T-helper 2 cell treated with Interferon-gamma antibody and Interleukin-4, amounts not matched to agents 100 ng/mL and 5 ng/mL, for 36 hours (primary cell): ENCODE results near the gene MYO5B. TPM values are rescaled to one million over a fixed set of nuclear protein-coding genes. Genes with fewer than 3 reads are reported as not detected.

Source experiments
- intact Hi-C: fragments of 100-400 bp; cut with micrococcal nuclease; formaldehyde crosslinking; loops from one replicate; pipeline ENCODE4 v1.15.1; 2023
- total RNA-seq: library from RNA; stranded (reverse); gene quantifications from 2 replicates; pipeline ENCODE4 v1.2.3, GENCODE V29; 2022

Gene MYO5B
- total RNA-seq, 1 donor from 2014 or later = 0.02 TPM

DNA sequence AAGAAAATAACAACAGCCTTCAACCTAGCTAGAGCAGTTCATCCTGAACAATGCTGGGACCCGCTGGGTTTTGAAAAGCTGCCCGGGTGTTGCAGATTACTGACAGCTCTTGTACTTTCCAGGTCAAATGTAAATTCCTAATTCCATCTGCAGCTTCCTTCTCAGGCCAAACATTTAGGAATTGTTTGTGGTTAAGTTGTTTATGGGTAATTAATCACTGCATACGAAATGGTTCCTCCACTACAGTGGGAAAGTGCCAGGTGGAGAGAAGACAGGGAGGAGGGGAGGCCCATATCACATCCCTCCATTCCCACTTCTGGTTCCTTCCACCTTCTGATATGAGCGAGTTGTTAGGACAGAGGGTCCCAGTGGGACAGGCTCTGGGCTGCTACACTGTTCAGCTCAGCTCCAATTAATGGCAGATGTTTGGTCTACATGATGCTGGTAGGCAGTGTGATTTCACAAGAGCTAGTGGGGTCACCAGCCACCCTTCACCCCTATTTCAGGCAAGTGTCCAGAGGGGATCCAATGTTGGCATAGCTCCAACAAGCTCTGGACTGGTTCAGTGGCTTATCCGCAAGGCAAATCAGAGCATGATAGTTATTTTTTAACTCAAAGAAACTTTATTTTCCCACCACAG lies 268.7 kb downstream of the MYO5B start:
- intact Hi-C loops = no loop called here

DNA sequence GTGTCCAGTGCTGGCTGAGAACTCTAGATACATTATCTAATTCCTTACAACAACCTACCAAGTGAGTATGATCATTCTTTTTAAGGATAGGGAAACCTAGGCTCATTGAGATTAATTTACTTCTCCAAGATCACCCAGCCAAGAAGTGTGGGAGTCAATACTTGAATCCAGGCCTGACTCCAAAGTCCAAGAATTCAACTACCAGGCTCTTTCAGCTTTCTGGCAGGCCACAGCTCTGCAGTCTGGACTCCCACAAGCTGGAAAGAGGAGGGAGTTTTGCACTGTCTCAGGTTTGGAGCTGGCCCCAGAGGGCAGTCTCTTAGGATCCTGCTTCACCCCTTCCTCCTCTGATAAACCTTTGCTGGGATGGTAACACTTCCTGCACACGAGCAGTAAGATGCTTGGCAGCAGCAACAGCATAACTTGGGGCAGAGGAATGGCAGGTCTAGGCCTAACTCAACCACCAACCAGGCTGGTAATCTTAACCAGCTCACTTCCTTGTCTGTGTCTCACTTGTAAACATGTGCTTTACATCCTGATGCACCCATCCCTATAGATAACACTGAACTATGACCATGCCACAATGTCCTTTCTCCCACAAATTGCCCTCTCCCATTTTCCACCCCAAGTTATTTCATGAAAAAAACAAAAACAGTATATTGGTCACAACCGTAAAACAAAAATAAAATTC lies 270.5 kb downstream of the MYO5B start:
- intact Hi-C loops = no loop called here

DNA sequence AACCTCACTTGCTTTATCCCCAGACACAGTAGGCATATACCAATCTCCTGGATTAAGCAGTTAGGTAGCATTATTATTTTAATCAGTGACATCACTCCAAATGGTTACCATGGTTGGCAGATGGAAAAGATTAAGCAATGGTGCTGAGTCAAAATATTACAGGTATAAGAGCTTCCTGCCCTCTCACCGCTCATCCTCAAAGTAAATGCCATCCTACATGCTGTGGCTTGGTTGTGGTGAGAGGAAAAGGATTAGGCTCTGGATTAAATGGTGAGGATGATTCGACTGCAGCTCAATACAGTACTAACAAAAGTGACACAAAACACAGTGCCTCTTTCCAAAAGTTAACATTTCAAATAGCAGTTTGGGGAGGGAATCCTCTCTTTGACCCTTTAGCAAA lies 272.7 kb downstream of the MYO5B start:
- intact Hi-C loops = no loop called here

GRCh38 chr18:49921318-49921985 lies 273.5 kb downstream of the MYO5B start:
- intact Hi-C loops = no loop called here

DNA sequence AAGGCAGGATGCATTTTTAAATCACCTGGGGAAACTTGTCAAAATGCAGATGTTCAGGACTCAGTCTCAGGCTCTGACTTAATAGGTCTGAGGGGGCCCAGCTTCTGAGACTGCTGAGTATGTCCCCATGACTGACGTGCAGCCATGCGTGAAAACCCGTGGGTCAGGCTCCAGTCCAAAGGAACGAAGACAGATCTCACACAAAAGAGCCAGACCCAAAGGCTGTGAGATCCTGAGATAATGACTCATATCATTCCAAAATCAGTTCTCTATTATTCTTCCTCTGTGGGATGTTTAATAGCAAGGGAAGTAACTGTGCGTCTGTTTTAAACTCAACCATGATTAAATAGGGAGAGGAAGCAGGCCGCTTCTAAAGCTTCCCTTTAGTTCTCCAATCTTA lies 274.2 kb downstream of the MYO5B start:
- intact Hi-C loops = no loop called here

GRCh38 chr18:49917742-49918141 lies 277.2 kb downstream of the MYO5B start:
- intact Hi-C loops = no loop called here

DNA sequence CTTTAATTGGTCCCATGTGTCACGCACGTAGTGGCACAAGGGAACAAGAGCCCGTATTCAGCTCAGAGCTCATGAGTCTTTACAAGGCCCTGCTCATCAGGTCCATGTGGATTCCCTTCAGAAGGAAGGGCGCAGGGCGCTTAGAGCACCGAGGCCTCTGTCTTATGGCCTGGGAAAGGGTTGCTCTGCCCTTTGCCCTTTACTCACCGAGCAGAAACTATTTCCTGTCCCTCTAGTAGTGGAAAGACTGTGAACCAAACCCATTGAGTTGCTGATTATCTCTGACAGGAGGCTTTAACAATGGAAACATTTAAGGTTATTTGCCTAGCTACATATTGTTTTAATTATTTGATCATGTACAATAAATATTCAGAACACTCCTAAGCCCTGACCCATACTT lies 279.6 kb downstream of the MYO5B start:
- intact Hi-C loops = no loop called here

DNA sequence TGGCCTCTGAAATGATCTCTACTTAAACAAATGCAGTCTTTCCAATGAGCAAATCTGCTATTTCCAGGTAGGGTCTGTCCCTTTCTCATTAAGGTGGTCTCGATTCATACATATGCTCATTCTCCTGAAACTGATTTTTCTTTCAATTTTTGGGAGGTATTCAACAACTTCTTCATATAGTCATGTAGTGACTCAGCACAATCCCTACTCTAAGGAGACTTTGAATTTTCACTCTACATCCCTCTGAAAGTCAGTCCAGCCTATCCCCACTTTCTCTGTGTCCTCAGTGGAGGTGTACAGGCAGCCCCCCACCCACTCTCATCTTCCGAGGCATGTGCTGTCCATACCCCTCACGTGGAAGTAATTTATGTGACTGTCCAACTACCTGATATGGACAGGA lies 281.7 kb downstream of the MYO5B start:
- intact Hi-C loops = no loop called here

DNA sequence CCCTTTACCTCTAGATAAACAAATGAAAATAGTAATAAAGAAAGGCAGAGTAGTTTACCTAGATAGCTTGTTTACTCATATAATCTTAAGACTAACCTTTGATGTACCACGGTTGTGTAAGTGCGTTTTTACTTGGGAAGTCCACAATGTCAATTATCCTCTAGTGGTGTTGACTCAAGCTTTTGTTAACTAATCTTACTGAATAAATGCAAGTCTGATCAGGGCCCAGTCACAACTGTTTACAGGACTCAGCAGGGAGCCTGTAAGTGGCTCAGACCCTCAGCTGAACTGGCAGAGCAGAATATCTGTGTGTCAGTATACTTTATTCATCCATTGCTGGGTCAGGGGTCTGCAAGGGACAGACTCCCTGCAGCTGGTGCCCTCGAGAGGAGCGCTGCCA lies 283.5 kb downstream of the MYO5B start:
- intact Hi-C loops = no loop called here

GRCh38 chr18:49910986-49911385 lies 284.0 kb downstream of the MYO5B start:
- intact Hi-C loops = no loop called here

DNA sequence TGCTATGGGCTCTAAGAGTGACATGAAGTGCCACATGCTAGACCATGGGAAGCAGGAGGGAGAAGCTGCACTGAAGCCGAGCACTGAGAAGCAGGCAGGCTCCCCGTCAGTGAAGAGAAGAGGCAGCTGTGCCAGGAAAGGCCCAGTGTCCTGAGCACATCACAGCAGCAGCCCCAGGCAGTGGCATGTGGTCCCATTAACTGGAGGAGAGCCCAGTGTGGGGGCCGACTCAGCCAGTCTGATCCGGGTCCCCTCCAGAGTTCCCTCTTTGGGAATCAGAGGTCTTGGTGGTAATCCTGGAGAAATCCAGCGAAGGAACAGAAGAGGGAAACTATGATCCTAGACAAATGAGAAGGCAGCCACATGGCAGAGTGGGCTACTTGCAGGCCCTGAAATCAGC lies 284.9 kb downstream of the MYO5B start:
- intact Hi-C loops = no loop called here

DNA sequence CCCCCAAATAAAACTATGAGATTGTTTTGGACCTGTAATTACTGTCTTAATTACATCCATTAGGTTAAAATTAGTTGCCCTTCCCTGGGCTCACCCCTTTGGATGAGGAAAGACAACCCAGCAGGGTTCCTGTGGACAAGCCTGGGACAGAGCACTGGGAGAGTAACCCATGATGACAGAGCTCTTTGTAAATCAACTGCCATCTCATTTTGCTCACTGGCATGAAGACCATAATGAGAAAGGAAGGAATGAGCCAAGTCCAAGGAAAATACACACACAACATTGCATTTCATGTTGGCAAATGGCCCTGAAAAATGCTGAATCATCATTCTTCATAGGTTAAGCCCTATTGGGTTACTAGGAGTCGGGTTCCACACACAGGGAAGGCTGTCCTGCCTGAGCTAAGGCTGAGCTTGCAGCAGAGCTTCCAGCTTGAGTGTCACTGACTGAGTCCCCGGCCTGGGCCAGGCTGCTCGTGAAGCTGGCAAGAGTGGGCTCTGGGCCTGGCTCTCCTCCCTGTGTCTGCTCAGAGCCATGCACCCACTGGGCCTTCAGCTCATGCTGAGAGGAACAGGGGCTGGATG lies 287.5 kb downstream of the MYO5B start:
- intact Hi-C loops = no loop called here

GRCh38 chr18:49905771-49906170 lies 289.2 kb downstream of the MYO5B start:
- intact Hi-C loops = no loop called here

- intact Hi-C loops = no loop called here
These were observed 289.9 kb downstream of the MYO5B start for GRCh38 chr18:49904871-49905555.

DNA sequence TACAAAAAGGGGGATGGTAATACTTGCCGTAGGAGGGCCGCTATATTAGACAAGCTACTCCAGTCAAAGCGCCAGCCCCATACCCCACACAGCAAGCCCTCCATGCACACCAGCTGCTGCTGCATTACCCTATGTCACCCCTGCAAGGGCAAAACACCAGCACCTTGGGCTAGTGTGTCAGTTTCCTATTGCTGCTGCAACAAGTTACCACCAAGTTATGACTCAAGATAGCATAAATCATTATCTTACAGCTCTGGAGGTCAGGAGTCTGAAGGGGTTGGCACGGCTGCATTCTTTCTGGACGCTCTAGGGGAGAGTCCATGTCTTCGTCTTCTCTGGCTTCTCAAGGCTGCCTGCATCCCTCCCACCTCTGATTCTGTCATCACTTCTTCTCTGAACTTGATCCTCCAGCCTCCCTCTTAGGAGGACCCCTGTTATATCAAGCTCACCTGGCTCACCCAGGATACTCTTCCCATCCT lies 293.0 kb downstream of the MYO5B start:
- intact Hi-C loops = no loop called here

DNA sequence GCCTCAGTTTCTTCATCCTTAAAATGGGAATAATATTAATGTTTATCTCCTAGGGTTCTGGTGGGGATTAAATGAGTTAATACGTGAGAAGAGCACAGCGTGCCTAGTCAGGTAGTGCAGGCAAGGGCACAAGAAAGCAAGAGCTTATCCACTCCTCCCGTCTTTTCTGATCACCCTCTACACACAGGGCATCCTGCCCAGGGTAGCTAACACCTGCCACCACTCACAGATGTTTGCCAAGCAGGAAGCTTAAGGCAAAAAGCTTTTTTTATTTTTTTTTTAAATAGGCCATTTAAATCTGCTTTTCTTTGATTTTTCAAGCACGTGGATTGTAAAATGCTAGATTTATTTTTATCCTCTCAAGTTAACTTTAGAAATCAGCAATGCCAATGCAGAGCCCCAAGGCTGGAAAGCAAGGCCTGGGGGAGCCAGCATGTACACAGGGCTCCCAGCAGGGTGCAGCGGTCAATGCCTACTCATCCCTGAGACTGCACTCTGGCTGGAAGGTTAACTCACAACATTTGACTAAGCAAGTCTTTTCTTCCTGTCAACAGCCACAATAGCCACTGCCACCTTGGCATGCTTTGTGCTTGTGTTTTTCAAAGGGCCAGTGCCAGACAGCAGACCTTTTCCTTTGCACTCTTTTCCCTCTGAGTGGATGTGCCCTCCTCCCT lies 295.2 kb downstream of the MYO5B start:
- intact Hi-C loops = no loop called here

- intact Hi-C loops = no loop called here
These were observed 296.5 kb downstream of the MYO5B start for GRCh38 chr18:49898421-49898820.

DNA sequence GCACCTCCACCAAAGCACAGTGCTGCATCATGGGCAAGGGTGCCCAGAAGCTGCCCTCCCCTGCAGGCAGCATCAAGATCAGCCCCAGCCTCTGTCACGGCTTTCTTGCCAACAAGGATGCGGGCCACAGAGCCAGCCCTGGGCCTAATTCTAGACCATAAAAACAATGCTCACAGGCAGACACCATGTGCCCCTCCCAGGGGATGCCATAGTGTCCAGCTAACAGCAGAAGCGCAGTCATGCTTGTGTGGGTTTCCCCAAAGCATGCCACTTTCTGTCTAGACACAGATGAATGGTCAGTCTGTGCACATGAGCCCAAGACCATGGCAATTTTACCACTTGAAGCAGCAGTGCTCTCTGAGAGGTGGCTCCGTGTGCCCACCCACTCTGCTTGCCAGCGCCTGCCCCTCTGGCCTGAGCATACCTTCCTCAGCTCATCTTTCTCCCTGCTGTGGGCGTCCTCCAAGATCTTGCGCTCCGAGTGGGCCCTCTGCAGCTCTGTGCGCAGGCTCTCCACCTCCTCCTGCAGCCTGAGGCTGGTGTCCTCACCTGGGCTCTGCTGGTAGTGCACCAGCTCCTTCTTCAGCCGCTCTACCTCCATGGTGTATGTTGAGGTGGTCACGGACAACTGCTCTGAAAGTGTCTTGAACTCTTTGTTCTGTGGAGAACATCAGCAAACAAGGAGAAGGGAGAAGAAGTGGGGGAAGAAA lies 300.3 kb downstream of the MYO5B start:
- intact Hi-C loops = no loop called here

DNA sequence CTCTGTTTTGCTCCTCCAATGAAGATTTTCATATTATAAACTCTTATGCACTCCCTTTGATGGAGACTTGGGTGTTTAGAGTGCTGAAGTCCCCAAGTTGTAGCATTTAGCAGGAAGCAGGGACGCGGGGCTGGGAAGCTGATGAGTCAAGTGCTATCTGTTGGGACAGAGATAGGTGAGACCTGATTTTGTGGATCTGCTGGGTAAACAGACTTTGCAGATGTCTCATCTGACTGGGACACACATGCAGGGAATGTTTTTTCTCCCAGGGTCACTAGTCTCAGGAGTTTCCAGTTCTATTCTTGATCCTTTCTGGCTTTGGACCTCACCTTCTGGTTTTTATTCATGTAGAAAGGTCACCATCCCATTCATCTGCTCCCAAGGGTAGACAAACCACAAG lies 301.9 kb downstream of the MYO5B start:
- intact Hi-C loops = no loop called here

GRCh38 chr18:49892148-49892924 lies 302.6 kb downstream of the MYO5B start:
- intact Hi-C loops = no loop called here
